GM18861 (cell line): ENCODE measurements around the gene DEUP1.
"Not testable (repeated sequence)": the region's sequence is repeated elsewhere in the genome, so short reads cannot be mapped to it uniquely, and the experiment has no call there.

ENCODE experiments used
- ATAC-seq: cut with Tn5 transposase; IDR thresholded peaks from one replicate; pipeline ENCODE4 v1.9.1; 2021; ENCODE audit not compliant: unreplicated experiment

DEUP1 gene

GRCh38 chr11:93330446-93330984 lies at the start of gene DEUP1:
DEUP1 (plus strand) TSS chr11:93330742; CDS start chr11:93332260, 1,518 bp downstream.
- ATAC-seq: no peak

- ATAC-seq: no peak
Observed at GRCh38 chr11:93285430-93285829, 45.1 kb upstream of the DEUP1 start.

- ATAC-seq: no peak
Observed at GRCh38 chr11:93287434-93287833, 43.1 kb upstream of the DEUP1 start.

- ATAC-seq: no peak
Observed at GRCh38 chr11:93288079-93288478, 42.5 kb upstream of the DEUP1 start.

GRCh38 chr11:93288767-93289166 lies 41.8 kb upstream of the DEUP1 start:
- ATAC-seq: no peak

- ATAC-seq: no peak
Observed at GRCh38 chr11:93289782-93290463, 40.6 kb upstream of the DEUP1 start.

- no peak for ATAC-seq
Observed at GRCh38 chr11:93291110-93291509, 39.4 kb upstream of the DEUP1 start.

GRCh38 chr11:93291898-93292297 lies 38.6 kb upstream of the DEUP1 start:
- no peak for ATAC-seq

GRCh38 chr11:93295921-93296575 lies 34.5 kb upstream of the DEUP1 start:
- ATAC-seq: no peak

GRCh38 chr11:93303689-93304088 lies 26.9 kb upstream of the DEUP1 start:
- no peak for ATAC-seq

GRCh38 chr11:93314399-93314798 lies 16.1 kb upstream of the DEUP1 start:
- not testable (repeated sequence) for ATAC-seq

- ATAC-seq: no peak
Observed at GRCh38 chr11:93319224-93319839, 11.2 kb upstream of the DEUP1 start.

- no peak for ATAC-seq
Observed at GRCh38 chr11:93320230-93320629, 10.3 kb upstream of the DEUP1 start.

- no peak for ATAC-seq
Observed at GRCh38 chr11:93322207-93322606, 8.3 kb upstream of the DEUP1 start.

GRCh38 chr11:93323747-93324146 lies 6.8 kb upstream of the DEUP1 start:
- ATAC-seq: no peak

- ATAC-seq: no peak
Observed at GRCh38 chr11:93324500-93324899, 6.0 kb upstream of the DEUP1 start.

GRCh38 chr11:93326681-93327080 lies 3.9 kb upstream of the DEUP1 start:
- ATAC-seq: no peak

GRCh38 chr11:93329936-93330445 lies 551 bp upstream of the DEUP1 start:
- no peak for ATAC-seq

GRCh38 chr11:93340223-93340622 lies 9.7 kb downstream of the DEUP1 start:
- no peak for ATAC-seq

GRCh38 chr11:93344855-93345333 lies 14.4 kb downstream of the DEUP1 start:
- no peak for ATAC-seq

GRCh38 chr11:93348930-93349329 lies 18.4 kb downstream of the DEUP1 start:
- ATAC-seq: no peak

GRCh38 chr11:93350835-93351234 lies 20.3 kb downstream of the DEUP1 start:
- ATAC-seq: no peak
